Fibroblast of lung (primary cell): ENCODE measurements around the gene L3MBTL4.

Experiments used
- CTCF ChIP-seq, 2 donors: IDR thresholded peaks in 1 of 2; conservative IDR thresholded peaks in 1 of 2; 1 replicate in 1 of 2; 2 replicates in 1 of 2; pipeline ENCODE4 v1.5.1; 2011 to 2012; ENCODE audit warnings: low read length in 2 of 2, control low read depth in 1 of 2, inconsistent platforms in 1 of 2, low read depth in 1 of 2, mild to moderate bottlenecking in 1 of 2
- EZH2 ChIP-seq: IDR thresholded peaks from 2 replicates; pipeline ENCODE4 v1.5.1; 2012; ENCODE audit warnings: low read length, control low read depth, mild to moderate bottlenecking; ENCODE audit errors: missing control alignments

- TF ChIP-seq CTCF (conservative IDR thresholded peaks at IDR 0.05 in 1 of 2, IDR thresholded peaks at IDR 0.05 in 1 of 2; ENCODE audit: low read depth in 1 of 2, low read length in 2 of 2) (no peak), EZH2 (no peak)
These were observed 3.3 kb downstream of the L3MBTL4 start for GRCh38 chr18:6411382-6411781.
